A673 (cell line): Measurements from ENCODE around the gene SLC26A5. TPM values are rescaled to one million over a fixed set of nuclear protein-coding genes. Genes with fewer than 3 reads are reported as not detected.
A peak's percentile ranks its signal among the peaks of the same experiment; 100 is the strongest.

Experiments used
- BruUV-seq: library from RNA; stranded (reverse); fragments of 400-500 nt; replicated peaks from 2 replicates; lab custom pipeline; 2021; lab: Mats Ljungman, UMichigan
- CTCF ChIA-PET: fragments of 300-600 bp; sonication (Branson Sonifier 250); formaldehyde crosslinking; loops from one replicate; lab custom pipeline; 2022; ENCODE audit warnings: antibody characterized with exemption; lab: Charles Lee
- POLR2A ChIA-PET: fragments of 300-600 bp; sonication (Branson Sonifier 250); formaldehyde crosslinking; loops from one replicate; lab custom pipeline; 2022; ENCODE audit warnings: antibody characterized with exemption; ENCODE audit not compliant: low non-redundant PET; lab: Charles Lee
- DNase-seq: peaks from one replicate; pipeline ENCODE4 v3.0.0-alpha.2; 2015; ENCODE audit warnings: low spot score
- H3K27ac ChIP-seq: fragments of 200-600 bp; sonication (generic); 2 replicates; pipeline ENCODE4 v1.5.1; 2016; ENCODE audit warnings: mixed run types, low read depth, mild to moderate bottlenecking, mixed read lengths, antibody characterized with exemption, low read length; ENCODE audit not compliant: poor library complexity, severe bottlenecking
- H3K27me3 ChIP-seq: fragments of 200-600 bp; sonication (generic); replicated peaks from 2 replicates; pipeline ENCODE4 v1.6.1; 2017; ENCODE audit warnings: mixed run types, low read depth, mild to moderate bottlenecking, mixed read lengths, antibody characterized with exemption, low read length; ENCODE audit not compliant: insufficient read depth, poor library complexity
- H3K36me3 ChIP-seq: fragments of 200-600 bp; sonication (generic); 2 replicates; pipeline ENCODE4 v1.6.1; 2016; ENCODE audit warnings: mixed run types, mild to moderate bottlenecking, mixed read lengths, antibody characterized with exemption, low read length; ENCODE audit not compliant: insufficient read depth, poor library complexity, severe bottlenecking
- H3K4me1 ChIP-seq: fragments of 200-600 bp; sonication (generic); 2 replicates; pipeline ENCODE4 v1.6.1; 2017; ENCODE audit warnings: mixed run types, mild to moderate bottlenecking, mixed read lengths, antibody characterized with exemption, low read length; ENCODE audit not compliant: insufficient read depth, poor library complexity, severe bottlenecking
- H3K4me3 ChIP-seq: fragments of 200-600 bp; sonication (generic); 2 replicates; pipeline ENCODE4 v1.5.1; 2016; ENCODE audit warnings: low read depth, mixed run types, mild to moderate bottlenecking, mixed read lengths, low read length; ENCODE audit not compliant: poor library complexity, severe bottlenecking
- H3K9me3 ChIP-seq: fragments of 200-600 bp; sonication (generic); 2 replicates; pipeline ENCODE4 v1.6.1; 2016; ENCODE audit warnings: mixed run types, low read depth, mild to moderate bottlenecking, mixed read lengths, antibody characterized with exemption, low read length; ENCODE audit not compliant: poor library complexity, severe bottlenecking
- CTCF ChIP-seq: fragments of 300-800, 200-600 bp; sonication (generic); conservative IDR thresholded peaks from 2 replicates; pipeline ENCODE4 v1.5.1; 2017; ENCODE audit warnings: low read depth, mild to moderate bottlenecking, antibody characterized with exemption, low read length, moderate library complexity, mixed read lengths
- EZH2 ChIP-seq: fragments of 200-600 bp; sonication (generic); IDR thresholded peaks from 2 replicates; pipeline ENCODE4 v1.6.1; 2017; ENCODE audit warnings: borderline replicate concordance, low read depth, mild to moderate bottlenecking, mixed read lengths, antibody characterized with exemption, low read length; ENCODE audit not compliant: poor library complexity, severe bottlenecking
- intact Hi-C: fragments of 100-400 bp; cut with micrococcal nuclease; formaldehyde crosslinking; loops from one replicate; pipeline ENCODE4 v1.10.0; 2022; ENCODE audit not compliant: unreplicated experiment
- total RNA-seq: library from RNA; stranded (reverse); gene quantifications from 2 replicates; pipeline ENCODE4 v1.2.3, GENCODE V29; 2021

Gene SLC26A5
- total RNA-seq, 1 experiment from 2014 or later, result not detected

GRCh38 chr7:103344453-103345149, 101.4 kb downstream of the SLC26A5 start, which contains the start of gene DNAJC2:
TSS of gene DNAJC2 (minus strand) at chr7:103344767. CDS start at chr7:103344622, 145 bp downstream.
- H3K27ac ChIP-seq, result peak within 1 kb of the TSS; percentile 86
- peaks cover 25% of the 10 kb centered on the region for H3K36me3 ChIP-seq
- intact Hi-C loops, result no loop called here
- TF ChIP-seq CTCF, result no peak
- TF ChIP-seq EZH2, result no peak
- no TSS peak for BruUV-seq
- H3K4me3 ChIP-seq, result peak within 1 kb of the TSS; percentile 86
- ChIA-PET CTCF (no interaction called here), POLR2A (no interaction called here)
- H3K4me1 ChIP-seq, result peaks cover 26% of the 10 kb centered on the region
- H3K9me3 ChIP-seq, result no peaks in the 10 kb centered on the region
- H3K27me3 ChIP-seq, result no peaks in the 10 kb centered on the region
- peak; percentile 96 for DNase-seq

GRCh38 chr7:103343758-103344452, 102.1 kb downstream of the SLC26A5 start:
- TF ChIP-seq CTCF (no peak), EZH2 (no peak)
- Histone ChIP-seq H3K4me3 (peak overlapping the region; percentile 86), H3K4me1 (peaks cover 19% of the 10 kb centered on the region), H3K9me3 (no peaks in the 10 kb centered on the region), H3K27ac (peak overlapping the region; percentile 86), H3K36me3 (peaks cover 32% of the 10 kb centered on the region), H3K27me3 (no peaks in the 10 kb centered on the region)
- ChIA-PET POLR2A (no interaction called here), CTCF (no interaction called here)
- BruUV-seq, result TSS peak; percentile 54
- DNase-seq, result peak; percentile 29
- intact Hi-C loops, result no loop called here

GRCh38 chr7:103343332-103343731, 102.7 kb downstream of the SLC26A5 start:
- Histone ChIP-seq H3K27ac (peak overlapping the region; percentile 86), H3K4me1 (peaks cover 13% of the 10 kb centered on the region), H3K27me3 (no peaks in the 10 kb centered on the region), H3K9me3 (no peaks in the 10 kb centered on the region), H3K36me3 (peaks cover 33% of the 10 kb centered on the region), H3K4me3 (peak overlapping the region; percentile 86)
- intact Hi-C loops, result no loop called here
- DNase-seq, result no peak
- no TSS peak for BruUV-seq
- TF ChIP-seq EZH2, result no peak
- no peak for TF ChIP-seq CTCF
- ChIA-PET CTCF (no interaction called here), POLR2A (interaction anchor here (0.6 kb wide), 1 partner anchor 13 kb away, joined by 5 read pairs; no protein-coding TSS in a partner anchor)
